ENCODE measurements around the gene HDAC3.
A peak's percentile ranks its signal among the peaks of the same experiment; 100 is the strongest.

HDAC3 gene

GRCh38 chr5:141639357-141640050 is 2.9 kb upstream of the HDAC3 start:
- ChIA-PET CTCF (interaction anchor here (0.7 to 12.5 kb wide), 6 partner anchors 20 to 379 kb away, joined by 3 to 125 read pairs (median 4); partner anchors contain the start of gene DIAPH1), POLR2A (interaction anchor here (0.5 kb wide), 1 partner anchor 33 kb away, joined by 3 read pairs; no protein-coding TSS in a partner anchor)
- TF ChIP-seq ZNF239 (tag by site-specific recombination; IDR thresholded peaks at IDR 0.05) (no peak), GLIS2 (tag by site-specific recombination; IDR thresholded peaks at IDR 0.05) (0 out of 2 replicates have a peak, but pooled peaks have one; percentile 22), ZNF19 (tag by site-specific recombination; IDR thresholded peaks at IDR 0.05; ENCODE audit: low read depth) (no peak), ZNF624 (tag by site-specific recombination; IDR thresholded peaks at IDR 0.05) (no peak), TRIM28 (IDR thresholded peaks at IDR 0.05; ENCODE audit: borderline replicate concordance, low read length) (no peak), BCL11B (tag by site-specific recombination; IDR thresholded peaks at IDR 0.05; ENCODE audit: low read depth) (no peak), ZNF791 (tag by site-specific recombination; IDR thresholded peaks at IDR 0.05) (no peak)
- TF ChIP-seq, protein P1, sequence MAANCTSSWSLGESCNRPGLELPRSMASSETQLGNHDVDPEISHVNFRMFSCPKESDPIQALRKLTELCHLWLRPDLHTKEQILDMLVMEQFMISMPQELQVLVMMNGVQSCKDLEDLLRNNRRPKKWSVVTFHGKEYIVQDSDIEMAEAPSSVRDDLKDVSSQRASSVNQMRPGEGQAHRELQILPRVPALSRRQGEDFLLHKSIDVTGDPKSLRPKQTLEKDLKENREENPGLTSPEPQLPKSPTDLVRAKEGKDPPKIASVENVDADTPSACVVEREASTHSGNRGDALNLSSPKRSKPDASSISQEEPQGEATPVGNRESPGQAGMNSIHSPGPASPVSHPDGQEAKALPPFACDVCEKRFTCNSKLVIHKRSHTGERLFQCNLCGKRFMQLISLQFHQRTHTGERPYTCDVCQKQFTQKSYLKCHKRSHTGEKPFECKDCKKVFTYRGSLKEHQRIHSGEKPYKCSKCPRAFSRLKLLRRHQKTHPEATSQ (tag by site-specific recombination; IDR thresholded peaks at IDR 0.05): no peak
- H3K27ac ChIP-seq (ENCODE audit: extremely low read depth, low read depth, low read length): no peak overlapping the region
- peaks cover 3% of the 10 kb centered on the region for H3K4me1 ChIP-seq (ENCODE audit: control insufficient read depth, insufficient read depth, low read length)
- H3K9me3 ChIP-seq (ENCODE audit: control insufficient read depth, insufficient read depth, low read depth, low read length): no peaks in the 10 kb centered on the region
- no peak overlapping the region for H3K4me3 ChIP-seq (ENCODE audit: low read depth, low read length)
- peaks cover 3 to 27% of the 10 kb centered on the region in 2 experiments for H3K36me3 ChIP-seq (ENCODE audit: control insufficient read depth in 2 of 2, insufficient read depth in 1 of 2, low read length in 2 of 2)

- H3K4me1 ChIP-seq (ENCODE audit: control insufficient read depth, insufficient read depth, low read length): peaks cover 6% of the 10 kb centered on the region
- H3K36me3 ChIP-seq (ENCODE audit: control insufficient read depth in 2 of 2, insufficient read depth in 1 of 2, low read length in 2 of 2): peaks cover 7 to 30% of the 10 kb centered on the region in 2 experiments
- H3K27ac ChIP-seq (ENCODE audit: extremely low read depth, low read depth, low read length): no peak overlapping the region
- no peak overlapping the region for H3K4me3 ChIP-seq (ENCODE audit: low read depth, low read length)
- H3K9me3 ChIP-seq (ENCODE audit: control insufficient read depth, insufficient read depth, low read depth, low read length): no peaks in the 10 kb centered on the region
- TF ChIP-seq YY1 (tag by site-specific recombination; IDR thresholded peaks at IDR 0.05) (no peak), ZNF366 (tag by site-specific recombination; conservative IDR thresholded peaks at IDR 0.05) (peak; percentile 35; the same call in 1 of the 2 replicates), FEZF1 (tag by site-specific recombination; IDR thresholded peaks at IDR 0.05) (no peak)
- ChIA-PET POLR2A (no interaction called here), CTCF (interaction anchor here (0.6 to 12.5 kb wide), 5 partner anchors 19 to 1452 kb away, joined by 3 to 125 read pairs (median 3); partner anchors contain the start of gene DIAPH1)
Observed at GRCh38 chr5:141638771-141639170, 2.1 kb upstream of the HDAC3 start.

- no peak; the same call in 1 of the 2 replicates for TF ChIP-seq KLF1 (tag by site-specific recombination; IDR thresholded peaks at IDR 0.05)
- TF ChIP-seq ZNF132 (tag by site-specific recombination; IDR thresholded peaks at IDR 0.05; ENCODE audit: borderline replicate concordance): no peak
- TF ChIP-seq ZBTB8A (tag by site-specific recombination; IDR thresholded peaks at IDR 0.05): no peak
- no peak for TF ChIP-seq FEZF1 (tag by site-specific recombination; IDR thresholded peaks at IDR 0.05)
- TF ChIP-seq ZNF707 (tag by site-specific recombination; IDR thresholded peaks at IDR 0.05): no peak
- TF ChIP-seq SP2 (tag by site-specific recombination; IDR thresholded peaks at IDR 0.05): no peak
- peak; percentile 65; the same call in 1 of the 2 replicates for TF ChIP-seq ZNF335 (tag by site-specific recombination; conservative IDR thresholded peaks at IDR 0.05)
- TF ChIP-seq, protein P2, sequence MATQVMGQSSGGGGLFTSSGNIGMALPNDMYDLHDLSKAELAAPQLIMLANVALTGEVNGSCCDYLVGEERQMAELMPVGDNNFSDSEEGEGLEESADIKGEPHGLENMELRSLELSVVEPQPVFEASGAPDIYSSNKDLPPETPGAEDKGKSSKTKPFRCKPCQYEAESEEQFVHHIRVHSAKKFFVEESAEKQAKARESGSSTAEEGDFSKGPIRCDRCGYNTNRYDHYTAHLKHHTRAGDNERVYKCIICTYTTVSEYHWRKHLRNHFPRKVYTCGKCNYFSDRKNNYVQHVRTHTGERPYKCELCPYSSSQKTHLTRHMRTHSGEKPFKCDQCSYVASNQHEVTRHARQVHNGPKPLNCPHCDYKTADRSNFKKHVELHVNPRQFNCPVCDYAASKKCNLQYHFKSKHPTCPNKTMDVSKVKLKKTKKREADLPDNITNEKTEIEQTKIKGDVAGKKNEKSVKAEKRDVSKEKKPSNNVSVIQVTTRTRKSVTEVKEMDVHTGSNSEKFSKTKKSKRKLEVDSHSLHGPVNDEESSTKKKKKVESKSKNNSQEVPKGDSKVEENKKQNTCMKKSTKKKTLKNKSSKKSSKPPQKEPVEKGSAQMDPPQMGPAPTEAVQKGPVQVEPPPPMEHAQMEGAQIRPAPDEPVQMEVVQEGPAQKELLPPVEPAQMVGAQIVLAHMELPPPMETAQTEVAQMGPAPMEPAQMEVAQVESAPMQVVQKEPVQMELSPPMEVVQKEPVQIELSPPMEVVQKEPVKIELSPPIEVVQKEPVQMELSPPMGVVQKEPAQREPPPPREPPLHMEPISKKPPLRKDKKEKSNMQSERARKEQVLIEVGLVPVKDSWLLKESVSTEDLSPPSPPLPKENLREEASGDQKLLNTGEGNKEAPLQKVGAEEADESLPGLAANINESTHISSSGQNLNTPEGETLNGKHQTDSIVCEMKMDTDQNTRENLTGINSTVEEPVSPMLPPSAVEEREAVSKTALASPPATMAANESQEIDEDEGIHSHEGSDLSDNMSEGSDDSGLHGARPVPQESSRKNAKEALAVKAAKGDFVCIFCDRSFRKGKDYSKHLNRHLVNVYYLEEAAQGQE (tag by site-specific recombination; IDR thresholded peaks at IDR 0.05): peak; percentile 92
- peak; percentile 75; the same call in 1 of the 2 replicates for TF ChIP-seq PRDM10 (tag by site-specific recombination; IDR thresholded peaks at IDR 0.05)
- H3K36me3 ChIP-seq (ENCODE audit: control insufficient read depth in 2 of 2, insufficient read depth in 1 of 2, low read length in 2 of 2): peaks cover 10 to 32% of the 10 kb centered on the region in 2 experiments
- H3K4me3 ChIP-seq (ENCODE audit: low read depth, low read length): peak overlapping the region; percentile 97
- ChIA-PET CTCF (interaction anchor here (0.5 to 12.5 kb wide), 6 partner anchors 18 to 1453 kb away, joined by 3 to 125 read pairs (median 4); partner anchors contain the start of gene DIAPH1), POLR2A (interaction anchor here (1.0 to 2.7 kb wide), 6 partner anchors 18 to 331 kb away, joined by 7 to 42 read pairs (median 17); partner anchors contain the start of genes DIAPH1 and RNF14)
- no peaks in the 10 kb centered on the region for H3K9me3 ChIP-seq (ENCODE audit: control insufficient read depth, insufficient read depth, low read depth, low read length)
- no peak overlapping the region for H3K27ac ChIP-seq (ENCODE audit: extremely low read depth, low read depth, low read length)
- peaks cover 6% of the 10 kb centered on the region for H3K4me1 ChIP-seq (ENCODE audit: control insufficient read depth, insufficient read depth, low read length)
Observed at GRCh38 chr5:141637767-141638419, 1.2 kb upstream of the HDAC3 start.

Measured in HEK293 (cell line).